ACC112 (cell line): ENCODE results near the gene KCNC3.
"Not testable (repeated sequence)": the region's sequence is repeated elsewhere in the genome, so short reads cannot be mapped to it uniquely, and the experiment has no call there.

Source experiments
- H2AFZ ChIP-seq: fragments of 200-600 bp; sonication (generic); one replicate; pipeline ENCODE4 v1.6.0; 2017; ENCODE audit warnings: antibody characterized with exemption, low read length; ENCODE audit not compliant: unreplicated experiment
- H3K27ac ChIP-seq: fragments of 200-600 bp; sonication (generic); 2 replicates; pipeline ENCODE4 v1.5.1; 2014; ENCODE audit warnings: low read depth, mild to moderate bottlenecking, antibody characterized with exemption, low read length, moderate library complexity
- H3K27me3 ChIP-seq: fragments of 200-600 bp; sonication (generic); 2 replicates; pipeline ENCODE4 v1.6.1; 2014; ENCODE audit warnings: mild to moderate bottlenecking, antibody characterized with exemption, low read length, moderate library complexity, mixed read lengths; ENCODE audit not compliant: insufficient read depth
- H3K36me3 ChIP-seq: fragments of 200-600 bp; sonication (generic); 2 replicates; pipeline ENCODE4 v1.6.1; 2016; ENCODE audit warnings: mild to moderate bottlenecking, antibody characterized with exemption, low read length, moderate library complexity, mixed read lengths; ENCODE audit not compliant: insufficient read depth
- H3K4me1 ChIP-seq: fragments of 200-600 bp; sonication (generic); one replicate; pipeline ENCODE4 v1.6.1; 2016; ENCODE audit warnings: low read length, mixed read lengths; ENCODE audit not compliant: insufficient read depth, unreplicated experiment, control insufficient read depth
- H3K4me3 ChIP-seq: fragments of 200-600 bp; sonication (generic); 2 replicates; pipeline ENCODE4 v1.5.1; 2014; ENCODE audit warnings: mild to moderate bottlenecking, low read depth, low read length
- H3K79me2 ChIP-seq: fragments of 200-600 bp; sonication (generic); one replicate; pipeline ENCODE4 v1.6.0; 2016; ENCODE audit warnings: low read length; ENCODE audit not compliant: control insufficient read depth, unreplicated experiment, insufficient read depth

The KCNC3 gene

GRCh38 chr19:50362656-50363424, 33.7 kb upstream of the KCNC3 start:
- Histone ChIP-seq H3K4me3 (no peak overlapping the region), H3K27me3 (no peaks in the 10 kb centered on the region), H3K27ac (no peak overlapping the region), H3K4me1 (no peaks in the 10 kb centered on the region), H3K79me2 (no peaks in the 10 kb centered on the region), H2AFZ (no peak overlapping the region), H3K36me3 (no peaks in the 10 kb centered on the region)

DNA sequence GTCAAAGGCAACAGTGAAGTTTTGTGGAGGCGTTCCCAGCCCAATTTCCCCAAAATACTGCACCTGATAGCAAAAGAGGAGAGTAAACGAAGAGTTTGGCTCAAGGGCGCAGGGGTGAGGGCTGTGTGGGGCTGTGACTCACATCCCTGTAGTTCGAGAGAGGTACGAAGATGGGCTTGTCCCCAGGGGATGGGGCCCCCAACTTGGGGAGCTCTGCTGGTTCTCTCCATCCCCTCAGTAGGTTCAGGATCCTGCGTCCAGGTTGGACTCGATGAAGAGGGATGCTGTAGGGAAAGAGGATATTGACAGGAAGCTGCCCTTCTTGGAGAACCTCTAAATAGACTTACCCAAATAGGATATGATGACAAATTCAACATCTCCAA, 32.8 kb upstream of the KCNC3 start:
- Histone ChIP-seq H3K4me3 (no peak overlapping the region), H3K27me3 (no peaks in the 10 kb centered on the region), H3K27ac (no peak overlapping the region), H2AFZ (no peak overlapping the region), H3K79me2 (no peaks in the 10 kb centered on the region), H3K36me3 (no peaks in the 10 kb centered on the region), H3K4me1 (no peaks in the 10 kb centered on the region)

DNA sequence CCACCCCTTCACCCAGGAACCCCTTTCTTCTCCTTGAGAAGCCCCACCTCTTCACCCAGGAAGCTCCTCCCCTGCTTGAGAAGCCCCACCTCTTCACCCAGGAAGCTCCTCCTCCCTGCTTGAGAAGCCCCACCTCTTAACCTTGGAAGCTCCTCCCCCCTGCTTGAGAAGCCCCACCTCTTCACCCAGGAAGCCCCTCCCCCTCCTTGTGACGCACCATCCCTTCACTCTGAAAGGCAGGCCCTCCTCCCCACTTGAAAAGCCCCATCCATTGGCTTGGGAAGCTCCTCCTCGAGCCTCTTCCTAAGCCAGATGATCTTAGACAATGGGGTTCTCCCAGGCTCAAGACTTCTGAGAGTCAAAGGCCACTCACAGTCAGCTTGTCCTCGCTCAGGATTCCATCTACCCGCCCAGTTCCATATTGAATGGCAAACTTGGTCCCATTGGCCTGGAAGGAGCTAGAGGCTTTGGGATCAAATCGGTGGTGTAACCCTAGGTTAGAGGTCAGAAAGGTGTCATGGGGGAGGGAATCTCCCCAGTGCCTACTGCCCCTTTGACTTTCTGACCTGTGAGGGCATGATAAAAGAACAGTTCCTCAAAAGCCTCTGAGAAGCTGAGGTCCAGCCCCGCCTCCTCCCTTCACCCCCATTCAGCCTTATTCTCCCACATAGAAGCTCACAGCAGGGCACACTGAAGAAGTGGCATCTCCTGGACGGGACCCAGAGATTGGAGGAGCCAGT, 32.3 kb upstream of the KCNC3 start:
- H3K79me2 ChIP-seq, result no peaks in the 10 kb centered on the region
- H3K27ac ChIP-seq, result no peak overlapping the region
- no peak overlapping the region for H2AFZ ChIP-seq
- H3K27me3 ChIP-seq, result no peaks in the 10 kb centered on the region
- H3K4me3 ChIP-seq, result no peak overlapping the region
- H3K4me1 ChIP-seq, result no peaks in the 10 kb centered on the region
- no peaks in the 10 kb centered on the region for H3K36me3 ChIP-seq

- no peak overlapping the region for H3K27ac ChIP-seq
- H3K36me3 ChIP-seq, result no peaks in the 10 kb centered on the region
- H3K4me1 ChIP-seq, result no peaks in the 10 kb centered on the region
- H3K27me3 ChIP-seq, result no peaks in the 10 kb centered on the region
- H2AFZ ChIP-seq, result no peak overlapping the region
- H3K4me3 ChIP-seq, result no peak overlapping the region
- no peaks in the 10 kb centered on the region for H3K79me2 ChIP-seq
Measured at GRCh38 chr19:50359328-50359818, 30.2 kb upstream of the KCNC3 start.

GRCh38 chr19:50358483-50359327, 29.5 kb upstream of the KCNC3 start:
- Histone ChIP-seq H3K4me1 (no peaks in the 10 kb centered on the region), H3K79me2 (no peaks in the 10 kb centered on the region), H3K4me3 (peak overlapping the region; percentile 69), H3K27ac (no peak overlapping the region), H3K27me3 (no peaks in the 10 kb centered on the region), H3K36me3 (no peaks in the 10 kb centered on the region), H2AFZ (no peak overlapping the region)

GRCh38 chr19:50357178-50358100, 28.3 kb upstream of the KCNC3 start:
- H3K4me3 ChIP-seq, result peak overlapping the region; percentile 71

DNA sequence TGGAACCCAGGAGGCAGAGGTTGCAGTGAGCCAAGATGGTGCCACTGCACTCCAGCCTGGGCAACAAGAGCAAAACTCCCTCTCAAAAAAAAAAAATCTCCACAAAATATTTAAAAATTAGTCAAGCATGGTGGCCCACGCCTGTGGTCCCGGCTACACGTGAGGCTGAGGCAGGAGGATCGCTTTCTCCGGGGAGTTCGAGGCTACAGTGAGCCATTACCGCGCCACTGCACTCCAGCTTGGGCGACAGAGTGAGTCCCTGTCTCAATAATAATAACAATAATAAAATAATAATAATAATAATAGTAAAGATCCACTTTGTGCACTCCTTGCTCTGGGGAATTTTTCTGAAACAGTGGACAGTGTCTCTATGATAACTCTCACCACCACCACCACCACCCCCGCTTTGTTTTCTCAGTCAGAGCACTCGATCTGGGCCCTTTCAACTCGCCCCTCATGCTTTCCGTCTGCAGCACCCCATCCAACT, 27.6 kb upstream of the KCNC3 start:
- Histone ChIP-seq H3K4me1 (no peaks in the 10 kb centered on the region), H2AFZ (no peak overlapping the region), H3K27ac (no peak overlapping the region), H3K36me3 (no peaks in the 10 kb centered on the region), H3K79me2 (no peaks in the 10 kb centered on the region), H3K27me3 (no peaks in the 10 kb centered on the region), H3K4me3 (no peak overlapping the region)

More at GRCh38 chr19:50357178-50358100, 28.3 kb upstream of the KCNC3 start:
- H3K4me1 ChIP-seq, result no peaks in the 10 kb centered on the region
- no peaks in the 10 kb centered on the region for H3K27me3 ChIP-seq
- peak overlapping the region; percentile 74 for H2AFZ ChIP-seq
- no peak overlapping the region for H3K27ac ChIP-seq
- no peaks in the 10 kb centered on the region for H3K79me2 ChIP-seq
- H3K36me3 ChIP-seq, result no peaks in the 10 kb centered on the region

DNA sequence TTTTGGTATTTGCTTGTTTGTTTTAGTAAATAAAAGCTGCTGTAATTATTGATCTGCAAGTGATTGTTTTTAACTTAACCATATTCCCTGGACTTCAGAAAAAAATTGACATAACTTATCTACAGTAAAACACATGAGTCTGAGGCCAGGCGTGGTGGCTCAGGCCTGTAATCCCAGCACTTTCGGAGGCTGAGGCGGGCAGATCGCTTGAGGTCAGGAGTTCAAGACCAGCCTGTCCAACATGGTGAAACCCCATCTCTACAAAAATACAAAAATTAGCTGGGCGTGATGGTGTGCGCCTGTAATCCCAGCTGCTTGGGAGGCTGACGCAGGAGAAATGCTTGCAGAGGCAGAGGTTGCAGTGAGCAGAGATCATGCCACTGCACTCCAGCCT, 24.3 kb upstream of the KCNC3 start:
- not testable (repeated sequence) for H3K27ac ChIP-seq, H3K4me3 ChIP-seq, H3K27me3 ChIP-seq, H2AFZ ChIP-seq, H3K79me2 ChIP-seq, H3K36me3 ChIP-seq, H3K4me1 ChIP-seq

DNA sequence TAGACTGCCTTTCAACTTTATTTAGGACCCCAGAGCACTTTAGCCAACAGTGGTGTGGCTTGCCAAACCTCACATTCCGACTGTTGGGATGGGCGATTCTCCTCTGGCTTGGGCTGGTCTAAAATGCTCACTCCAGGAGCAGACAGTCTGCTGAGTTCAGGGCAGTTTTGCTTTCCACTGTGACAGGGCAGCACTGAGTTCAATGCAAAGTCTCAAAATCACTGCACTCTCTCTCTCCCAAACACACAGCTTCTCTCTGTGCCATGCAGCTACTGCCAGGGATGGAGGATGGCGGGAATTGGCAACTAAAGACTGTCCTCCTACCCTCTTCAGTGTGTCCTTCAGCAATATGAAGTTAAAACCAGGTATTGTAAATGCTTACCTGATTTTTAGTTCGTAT, 23.1 kb upstream of the KCNC3 start:
- Histone ChIP-seq H3K79me2 (no peaks in the 10 kb centered on the region), H2AFZ (no peak overlapping the region), H3K27me3 (no peaks in the 10 kb centered on the region), H3K4me1 (no peaks in the 10 kb centered on the region), H3K27ac (no peak overlapping the region), H3K4me3 (no peak overlapping the region), H3K36me3 (no peaks in the 10 kb centered on the region)
